AG09309 (cell line): ENCODE measurements around the gene CBY2.

Experiments used
- DNase-seq: peaks from one replicate; pipeline ENCODE4 v3.0.0-alpha.2; 2010; ENCODE audit warnings: low read depth
- H3K4me3 ChIP-seq: 2 replicates; pipeline ENCODE4 v1.5.1; 2011; ENCODE audit warnings: mild to moderate bottlenecking, low read depth, low read length, moderate library complexity; ENCODE audit not compliant: control insufficient read depth
- TF ChIP-seq, protein P1 (sequence below): IDR thresholded peaks from 2 replicates; pipeline ENCODE4 v1.5.1; 2011; ENCODE audit warnings: mild to moderate bottlenecking, low read depth, low read length, inconsistent platforms; ENCODE audit not compliant: insufficient read depth, control insufficient read depth; ENCODE audit errors: missing control alignments

Gene CBY2

GRCh38 chr13:45688577-45688976, 13.5 kb upstream of the CBY2 start:
- TF ChIP-seq, protein P1, sequence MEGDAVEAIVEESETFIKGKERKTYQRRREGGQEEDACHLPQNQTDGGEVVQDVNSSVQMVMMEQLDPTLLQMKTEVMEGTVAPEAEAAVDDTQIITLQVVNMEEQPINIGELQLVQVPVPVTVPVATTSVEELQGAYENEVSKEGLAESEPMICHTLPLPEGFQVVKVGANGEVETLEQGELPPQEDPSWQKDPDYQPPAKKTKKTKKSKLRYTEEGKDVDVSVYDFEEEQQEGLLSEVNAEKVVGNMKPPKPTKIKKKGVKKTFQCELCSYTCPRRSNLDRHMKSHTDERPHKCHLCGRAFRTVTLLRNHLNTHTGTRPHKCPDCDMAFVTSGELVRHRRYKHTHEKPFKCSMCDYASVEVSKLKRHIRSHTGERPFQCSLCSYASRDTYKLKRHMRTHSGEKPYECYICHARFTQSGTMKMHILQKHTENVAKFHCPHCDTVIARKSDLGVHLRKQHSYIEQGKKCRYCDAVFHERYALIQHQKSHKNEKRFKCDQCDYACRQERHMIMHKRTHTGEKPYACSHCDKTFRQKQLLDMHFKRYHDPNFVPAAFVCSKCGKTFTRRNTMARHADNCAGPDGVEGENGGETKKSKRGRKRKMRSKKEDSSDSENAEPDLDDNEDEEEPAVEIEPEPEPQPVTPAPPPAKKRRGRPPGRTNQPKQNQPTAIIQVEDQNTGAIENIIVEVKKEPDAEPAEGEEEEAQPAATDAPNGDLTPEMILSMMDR, result no peak
- H3K4me3 ChIP-seq, result no peak overlapping the region
- DNase-seq, result no peak

GRCh38 chr13:45690636-45691035, 11.5 kb upstream of the CBY2 start:
- no peak for DNase-seq
- TF ChIP-seq, protein P1, result no peak

GRCh38 chr13:45691251-45691650, 10.9 kb upstream of the CBY2 start:
- TF ChIP-seq, protein P1, result no peak
- no peak overlapping the region for H3K4me3 ChIP-seq
- no peak for DNase-seq

More at GRCh38 chr13:45690636-45691035, 11.5 kb upstream of the CBY2 start:
- no peak overlapping the region for H3K4me3 ChIP-seq

- DNase-seq, result no peak
- no peak overlapping the region for H3K4me3 ChIP-seq
- TF ChIP-seq, protein P1, result no peak
Measured at GRCh38 chr13:45691667-45692066, 10.5 kb upstream of the CBY2 start.

DNA sequence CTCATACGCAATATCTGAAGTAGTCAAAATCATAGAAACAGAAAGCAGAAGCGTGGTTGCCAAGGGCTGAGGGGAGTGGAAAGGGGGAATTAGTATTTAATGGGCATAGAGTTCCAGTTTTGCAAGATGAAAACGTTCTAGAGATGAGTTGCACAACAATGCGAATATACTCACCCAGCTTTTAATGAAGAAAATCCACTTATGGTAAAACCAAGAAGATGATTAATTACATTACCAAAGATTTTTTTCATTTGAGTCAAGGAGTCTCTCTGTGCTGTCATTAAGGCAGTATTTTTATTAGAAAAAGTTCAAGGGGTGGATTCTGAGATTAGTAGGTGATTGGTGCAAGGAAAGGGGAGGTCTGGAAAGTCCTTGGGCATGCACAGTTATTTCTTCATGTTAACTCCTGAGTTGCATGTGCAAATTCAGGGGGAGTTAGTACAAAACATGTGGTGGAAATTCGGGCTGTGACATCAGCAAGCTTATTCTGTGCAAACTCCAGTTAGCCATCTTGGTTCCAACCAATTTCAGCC, 6.9 kb upstream of the CBY2 start:
- H3K4me3 ChIP-seq, result no peak overlapping the region
- TF ChIP-seq, protein P1, result no peak
- DNase-seq, result no peak

GRCh38 chr13:45696610-45697226, 5.4 kb upstream of the CBY2 start:
- no peak for DNase-seq
- no peak overlapping the region for H3K4me3 ChIP-seq
- TF ChIP-seq, protein P1, result no peak
